CD14-positive monocyte (primary cell): Measurements from ENCODE around the gene ABTB2. TPM values are rescaled to one million over a fixed set of nuclear protein-coding genes. Genes with fewer than 3 reads are reported as not detected.

Experiments
- DNase-seq, 3 donors: peaks; one replicate each; pipeline ENCODE4 v3.0.0-alpha.2; 2011 to 2022
- H2AFZ ChIP-seq: 2 replicates; pipeline ENCODE4 v1.6.0; 2012; ENCODE audit warnings: mild to moderate bottlenecking, low read depth, low read length, inconsistent platforms; ENCODE audit not compliant: insufficient read depth, poor library complexity, severe bottlenecking
- H3K27ac ChIP-seq, 2 donors: 1 replicate in 1 of 2; 2 replicates in 1 of 2; pipeline ENCODE4 v1.5.1; 2012 to 2013; ENCODE audit warnings: low read length in 2 of 2, control low read depth in 1 of 2, inconsistent platforms in 1 of 2, low read depth in 1 of 2, mild to moderate bottlenecking in 1 of 2
- H3K27me3 ChIP-seq, 2 donors: one replicate each; pipeline versions ENCODE4 v1.6.0 to v1.6.1; 2011 to 2013; ENCODE audit warnings: low read length in 2 of 2; ENCODE audit not compliant: control insufficient read depth in 2 of 2, insufficient read depth in 2 of 2
- H3K36me3 ChIP-seq, 2 donors: replicated peaks in 1 of 2; 1 replicate in 1 of 2; 2 replicates in 1 of 2; pipeline versions ENCODE4 v1.5.1 to v1.6.1; 2012 to 2013; ENCODE audit warnings: low read length in 2 of 2, control low read depth in 1 of 2, inconsistent platforms in 1 of 2, mild to moderate bottlenecking in 1 of 2; ENCODE audit not compliant: insufficient read depth in 2 of 2, control insufficient read depth in 1 of 2
- H3K4me1 ChIP-seq, 2 donors: 1 replicate in 1 of 2; 2 replicates in 1 of 2; pipeline versions ENCODE4 v1.5.1 to v1.6.1; 2012 to 2013; ENCODE audit warnings: low read length in 2 of 2, control low read depth in 1 of 2, inconsistent platforms in 1 of 2, mild to moderate bottlenecking in 1 of 2, moderate library complexity in 1 of 2; ENCODE audit not compliant: insufficient read depth in 2 of 2, control insufficient read depth in 1 of 2
- H3K4me2 ChIP-seq: replicated peaks from 2 replicates; pipeline ENCODE3; 2012; ENCODE audit warnings: low read length, moderate library complexity, mild to moderate bottlenecking; ENCODE audit not compliant: poor library complexity, severe bottlenecking; ENCODE audit errors: extremely low read depth
- H3K4me3 ChIP-seq, 3 experiments: fragments of 200-600 bp in 1 of 3; sonication (generic) in 1 of 3; replicated peaks in 1 of 3; 1 replicate in 2 of 3; 2 replicates in 1 of 3; pipeline ENCODE4 v1.5.1; 2011 to 2013; ENCODE audit warnings: low read length in 3 of 3, mild to moderate bottlenecking in 3 of 3, control low read depth in 2 of 3, low read depth in 2 of 3, inconsistent platforms in 1 of 3, moderate library complexity in 1 of 3
- H3K79me2 ChIP-seq: 2 replicates; pipeline ENCODE4 v1.6.0; 2012; ENCODE audit warnings: mild to moderate bottlenecking, control low read depth, inconsistent platforms, low read length, moderate library complexity; ENCODE audit not compliant: insufficient read depth
- H3K9ac ChIP-seq: 2 replicates; pipeline ENCODE4 v1.6.0; 2017; ENCODE audit warnings: low read length, mild to moderate bottlenecking; ENCODE audit not compliant: insufficient read depth, poor library complexity, severe bottlenecking
- H3K9me3 ChIP-seq, 2 donors: replicated peaks in 1 of 2; 1 replicate in 1 of 2; 2 replicates in 1 of 2; pipeline versions ENCODE4 v1.5.1 to v1.6.1; 2012 to 2013; ENCODE audit warnings: low read length in 2 of 2, control low read depth in 1 of 2; ENCODE audit not compliant: control insufficient read depth in 1 of 2, insufficient read depth in 1 of 2
- H4K20me1 ChIP-seq: 2 replicates; pipeline ENCODE4 v1.6.0; 2012; ENCODE audit warnings: mild to moderate bottlenecking, low read length, control low read depth, moderate library complexity; ENCODE audit not compliant: insufficient read depth
- H3K27ac Mint-ChIP-seq, 7 donors: one replicate each; pipeline ENCODE4 v1.8.0; 2020; ENCODE audit warnings: mild to moderate bottlenecking in 7 of 7, mixed read lengths in 7 of 7, moderate library complexity in 6 of 7, inconsistent platforms in 2 of 7
- H3K27me3 Mint-ChIP-seq, 3 donors: one replicate each; pipeline ENCODE4 v1.8.0; 2021 to 2022; ENCODE audit warnings: low read depth in 3 of 3, mild to moderate bottlenecking in 3 of 3, mixed read lengths in 3 of 3, moderate library complexity in 3 of 3, inconsistent platforms in 1 of 3
- H3K36me3 Mint-ChIP-seq, 2 donors: one replicate each; pipeline ENCODE4 v1.8.0; 2020; ENCODE audit warnings: mixed read lengths in 2 of 2, inconsistent platforms in 1 of 2, mild to moderate bottlenecking in 1 of 2
- H3K4me1 Mint-ChIP-seq: one replicate; pipeline ENCODE4 v1.8.0; 2020; ENCODE audit warnings: mild to moderate bottlenecking, mixed read lengths
- H3K4me3 Mint-ChIP-seq, 2 donors: one replicate each; pipeline ENCODE4 v1.8.0; 2020; ENCODE audit warnings: mild to moderate bottlenecking in 2 of 2, mixed read lengths in 2 of 2, moderate library complexity in 1 of 2
- H3K9me3 Mint-ChIP-seq, 7 donors: one replicate each; pipeline ENCODE4 v1.8.0; 2020 to 2022; ENCODE audit warnings: mixed read lengths in 7 of 7, mild to moderate bottlenecking in 6 of 7, moderate library complexity in 6 of 7, inconsistent platforms in 2 of 7
- CTCF ChIP-seq: fragments of 200-600 bp; IDR thresholded peaks from one replicate; pipeline ENCODE4 v1.8.0; 2022; ENCODE audit warnings: antibody characterized with exemption, mild to moderate bottlenecking
- WGBS: methylation state at CpG from one replicate; pipeline ENCODE4 v1.1.5; 2013; ENCODE audit warnings: missing lambda C conversion rate; ENCODE audit not compliant: insufficient coverage; 5-methylcytosine and 5-hydroxymethylcytosine counted together
- intact Hi-C, 2 donors: fragments of 100-400 bp; cut with micrococcal nuclease; formaldehyde crosslinking; loops; one replicate each; pipeline versions ENCODE4 v1.15.0 to v1.15.1; 2023
- polyA plus RNA-seq, 3 donors: library from polyadenylated mRNA; depleted of rRNA in 1 of 3; unstranded in 2 of 3; stranded (reverse) in 1 of 3; fragments of 300-500 nt in 2 of 3; fragments of >200 nt in 1 of 3; fragmentation: Illumina TruSeq in 2 of 3; gene quantifications; 1 replicate in 2 of 3; 2 replicates in 1 of 3; pipeline ENCODE4 v1.2.3, GENCODE V29; 2012 to 2021

The ABTB2 gene
- polyA plus RNA-seq, 3 donors: 0.25 to 1.7 (median 0.26) TPM

GRCh38 chr11:34162493-34162820, 195.4 kb downstream of the ABTB2 start:
- Histone ChIP-seq H2AFZ (no peak overlapping the region), H3K4me2 (no peak overlapping the region), H3K4me1 (no peaks in the 10 kb centered on the region), H3K27ac (no peak overlapping the region), H3K9me3 (no peaks in the 10 kb centered on the region), H3K36me3 (peaks cover 4 to 5% of the 10 kb centered on the region in 2 donors), H3K27me3 (no peaks in the 10 kb centered on the region), H3K4me3 (no peak overlapping the region), H3K9ac (no peak overlapping the region), H4K20me1 (no peaks in the 10 kb centered on the region), H3K79me2 (no peaks in the 10 kb centered on the region)
- Mint-ChIP-seq H3K36me3 (peaks cover 9 to 18% of the 10 kb centered on the region in 2 donors), H3K4me1 (peaks cover 4% of the 10 kb centered on the region), H3K27ac (no peak overlapping the region), H3K4me3 (no peak overlapping the region), H3K9me3 (peaks cover 0 to 2% (median 0%) of the 10 kb centered on the region in 7 donors), H3K27me3 (no peaks in the 10 kb centered on the region)
- 93% methylated on average over 17 of the region's 17 CpGs for WGBS
- TF ChIP-seq CTCF: no peak
- DNase-seq: no peak
- intact Hi-C loops: no loop called here

- H3K27ac Mint-ChIP-seq: no peak overlapping the region
- no peaks in the 10 kb centered on the region for H3K27me3 Mint-ChIP-seq
- H3K36me3 Mint-ChIP-seq: peaks cover 7 to 20% of the 10 kb centered on the region in 2 donors
- H3K4me3 ChIP-seq: no peak overlapping the region
- H3K4me3 Mint-ChIP-seq: no peak overlapping the region
- no peak for DNase-seq
- no peak overlapping the region for H3K9ac ChIP-seq
- no peaks in the 10 kb centered on the region for H4K20me1 ChIP-seq
- no peaks in the 10 kb centered on the region for H3K79me2 ChIP-seq
- no peak overlapping the region for H3K4me2 ChIP-seq
- H3K9me3 ChIP-seq: no peaks in the 10 kb centered on the region
- H3K27ac ChIP-seq: no peak overlapping the region
- H3K9me3 Mint-ChIP-seq: peaks cover 0 to 2% (median 0%) of the 10 kb centered on the region in 7 donors
- intact Hi-C loops: no loop called here
- peaks cover 4 to 5% of the 10 kb centered on the region in 2 donors for H3K36me3 ChIP-seq
- H2AFZ ChIP-seq: no peak overlapping the region
- no peaks in the 10 kb centered on the region for H3K4me1 ChIP-seq
- 93% methylated on average over 15 of the region's 18 CpGs for WGBS
- H3K4me1 Mint-ChIP-seq: peaks cover 4% of the 10 kb centered on the region
- no peak for TF ChIP-seq CTCF
- H3K27me3 ChIP-seq: no peaks in the 10 kb centered on the region
Observed at GRCh38 chr11:34161812-34162492, 195.9 kb downstream of the ABTB2 start.
